IMR-90 (cell line): ENCODE results near the gene KLHL3. TPM values are rescaled to one million over a fixed set of nuclear protein-coding genes. Genes with fewer than 3 reads are reported as not detected.

ENCODE experiments used
- ATAC-seq: fragments of 200-7000 bp; cut with Tn5 transposase; 2 replicates; pipeline ENCODE4 v1.9.1; 2020; ENCODE audit warnings: low read depth, mild to moderate bottlenecking, moderate library complexity
- BruUV-seq: library from RNA; stranded (reverse); fragments of 400-500 nt; replicated peaks from 2 replicates; lab custom pipeline; 2021; lab: Mats Ljungman, UMichigan
- CTCF ChIA-PET: fragments of 300-600 bp; formaldehyde crosslinking; extraction: SDS; loops from one replicate; lab custom pipeline; 2021; ENCODE audit warnings: antibody characterized with exemption; lab: Yijun Ruan, JAX
- POLR2A ChIA-PET: fragments of 300-600 bp; sonication (Branson Sonifier 250); formaldehyde crosslinking; loops from one replicate; lab custom pipeline; 2022; ENCODE audit warnings: antibody characterized with exemption; ENCODE audit not compliant: unreplicated experiment; lab: Charles Lee
- DNase-seq: peaks from one replicate; pipeline ENCODE4 v3.0.0; 2013
- H2AFZ ChIP-seq: replicated peaks from 2 replicates; pipeline ENCODE3; 2013; ENCODE audit warnings: low read length, mild to moderate bottlenecking; ENCODE audit not compliant: poor library complexity
- H2AK5ac ChIP-seq: 2 replicates; pipeline ENCODE4 v1.6.1; 2013; ENCODE audit warnings: low read depth, low read length, inconsistent platforms
- H2AK9ac ChIP-seq: replicated peaks from 2 replicates; pipeline ENCODE3; 2013; ENCODE audit warnings: mild to moderate bottlenecking, low read depth, low read length, moderate library complexity; ENCODE audit not compliant: poor library complexity
- H2BK120ac ChIP-seq: 2 replicates; pipeline ENCODE4 v1.6.1; 2013; ENCODE audit warnings: low read depth, low read length, inconsistent platforms
- H2BK15ac ChIP-seq: 3 replicates; pipeline ENCODE4 v1.6.1; 2013; ENCODE audit warnings: low read depth, low read length, inconsistent platforms
- H2BK20ac ChIP-seq: 2 replicates; pipeline ENCODE4 v1.6.1; 2013; ENCODE audit warnings: low read depth, mild to moderate bottlenecking, inconsistent platforms, low read length, moderate library complexity
- H2BK5ac ChIP-seq: 2 replicates; pipeline ENCODE4 v1.6.1; 2013; ENCODE audit warnings: mild to moderate bottlenecking, low read depth, low read length, inconsistent platforms; ENCODE audit not compliant: poor library complexity, severe bottlenecking
- H3K14ac ChIP-seq: replicated peaks from 2 replicates; pipeline ENCODE4 v1.6.1; 2013; ENCODE audit warnings: low read depth, low read length, inconsistent platforms
- H3K18ac ChIP-seq: 2 replicates; pipeline ENCODE4 v1.6.1; 2013; ENCODE audit warnings: low read depth, low read length, control low read depth
- H3K23ac ChIP-seq: 2 replicates; pipeline ENCODE4 v1.6.1; 2013; ENCODE audit warnings: low read depth, low read length, inconsistent platforms
- H3K27ac ChIP-seq: 2 replicates; pipeline ENCODE4 v1.5.1; 2013; ENCODE audit warnings: mild to moderate bottlenecking, control low read depth, low read length; ENCODE audit not compliant: insufficient read depth
- H3K27me3 ChIP-seq: 2 replicates; pipeline ENCODE4 v1.6.1; 2013; ENCODE audit warnings: low read length; ENCODE audit not compliant: control insufficient read depth, insufficient read depth
- H3K36me3 ChIP-seq: 2 replicates; pipeline ENCODE4 v1.6.1; 2013; ENCODE audit warnings: low read length, mixed read lengths; ENCODE audit not compliant: control insufficient read depth, insufficient read depth
- H3K4ac ChIP-seq: 2 replicates; pipeline ENCODE4 v1.6.1; 2013; ENCODE audit warnings: low read depth, low read length, inconsistent platforms
- H3K4me1 ChIP-seq: 2 replicates; pipeline ENCODE4 v1.6.1; 2013; ENCODE audit warnings: low read length, mixed read lengths; ENCODE audit not compliant: control insufficient read depth, insufficient read depth
- H3K4me2 ChIP-seq: 2 replicates; pipeline ENCODE4 v1.6.1; 2013; ENCODE audit warnings: low read depth, mild to moderate bottlenecking, control low read depth, low read length, moderate library complexity
- H3K4me3 ChIP-seq: 2 replicates; pipeline ENCODE4 v1.5.1; 2013; ENCODE audit warnings: low read depth, mild to moderate bottlenecking, control low read depth, low read length, moderate library complexity; ENCODE audit not compliant: insufficient read depth
- H3K56ac ChIP-seq: 2 replicates; pipeline ENCODE4 v1.6.1; 2013; ENCODE audit warnings: low read length, inconsistent platforms; ENCODE audit not compliant: insufficient read depth; ENCODE audit errors: extremely low read depth
- H3K79me1 ChIP-seq, 2 experiments: 2 replicates each; pipeline ENCODE4 v1.6.1; 2013; ENCODE audit warnings: low read length in 2 of 2, inconsistent platforms in 1 of 2, low read depth in 1 of 2
- H3K9ac ChIP-seq: 2 replicates; pipeline ENCODE4 v1.6.1; 2013; ENCODE audit warnings: low read depth, low read length, control low read depth
- H3K9me1 ChIP-seq: 2 replicates; pipeline ENCODE4 v1.6.1; 2013; ENCODE audit warnings: low read length, inconsistent platforms; ENCODE audit not compliant: insufficient read depth
- H3K9me3 ChIP-seq: 2 replicates; pipeline ENCODE4 v1.6.1; 2013; ENCODE audit warnings: low read length; ENCODE audit not compliant: control insufficient read depth, insufficient read depth
- H4K20me1 ChIP-seq: 2 replicates; pipeline ENCODE4 v1.6.1; 2013; ENCODE audit warnings: low read length, inconsistent platforms; ENCODE audit not compliant: insufficient read depth
- H4K5ac ChIP-seq: 2 replicates; pipeline ENCODE4 v1.6.1; 2013; ENCODE audit warnings: mild to moderate bottlenecking, low read depth, low read length, control low read depth
- H4K8ac ChIP-seq, 2 experiments: 2 replicates each; pipeline ENCODE4 v1.6.1; 2013; ENCODE audit warnings: low read depth in 2 of 2, low read length in 2 of 2, control low read depth in 1 of 2, inconsistent platforms in 1 of 2
- H4K91ac ChIP-seq: 2 replicates; pipeline ENCODE4 v1.6.1; 2013; ENCODE audit warnings: low read depth, low read length, inconsistent platforms; ENCODE audit not compliant: insufficient read depth
- BHLHE40 ChIP-seq: fragments of 150-350 bp; IDR thresholded peaks from 2 replicates; pipeline ENCODE4 v1.6.1; 2016; ENCODE audit warnings: mild to moderate bottlenecking, low read depth, low read length
- CEBPB ChIP-seq: IDR thresholded peaks from 2 replicates; pipeline ENCODE4 v1.6.1; 2012; ENCODE audit warnings: low read depth, low read length, improper control_type of control experiment
- FOS ChIP-seq: fragments of 150-350 bp; IDR thresholded peaks from 2 replicates; pipeline ENCODE4 v1.6.1; 2016; ENCODE audit warnings: low read depth, low read length
- MAZ ChIP-seq: IDR thresholded peaks from 2 replicates; pipeline ENCODE4 v1.6.1; 2012; ENCODE audit warnings: low read depth, mild to moderate bottlenecking, low read length, improper control_type of control experiment, moderate library complexity, borderline replicate concordance
- NFE2L2 ChIP-seq: fragments of 150-350 bp; IDR thresholded peaks from 2 replicates; pipeline ENCODE4 v1.6.1; 2016; ENCODE audit warnings: low read depth, mild to moderate bottlenecking, low read length
- RAD21 ChIP-seq: IDR thresholded peaks from 2 replicates; pipeline ENCODE4 v1.6.1; 2012; ENCODE audit warnings: low read length, improper control_type of control experiment
- RFX5 ChIP-seq: IDR thresholded peaks from 2 replicates; pipeline ENCODE4 v1.8.0; 2012; ENCODE audit warnings: low read depth, mild to moderate bottlenecking, low read length, moderate library complexity
- WGBS, 2 experiments: methylation state at CpG; one replicate each; pipeline versions ENCODE4 v1.1.5 to v1.1.7; 2013; ENCODE audit warnings: missing lambda C conversion rate in 2 of 2; ENCODE audit not compliant: insufficient read length in 1 of 2; ENCODE audit errors: extremely low coverage in 2 of 2; 5-methylcytosine and 5-hydroxymethylcytosine counted together
- dilution Hi-C: fragments of 300-500 bp; cut with HindIII; formaldehyde crosslinking; loops from one replicate; pipeline ENCODE4 v1.14.3; 2018; ENCODE audit warnings: low sequenced_read_pairs; ENCODE audit not compliant: unreplicated experiment
- in situ Hi-C: fragments of 300-500 bp; cut with MboI; formaldehyde crosslinking; loops from 3 replicates; pipeline ENCODE4 v1.14.3; 2019; ENCODE audit warnings: low sequenced_read_pairs, inconsistent platforms, mixed read lengths
- intact Hi-C: fragments of 100-400 bp; cut with micrococcal nuclease; formaldehyde crosslinking; loops from 2 replicates; pipeline ENCODE4 v1.10.0; 2022
- polyA plus RNA-seq, 3 experiments: library from polyadenylated mRNA; depleted of rRNA; stranded (reverse); fragments of >200 nt; gene quantifications; 2 replicates each; pipeline ENCODE4 v1.2.3, GENCODE V29; 2012; ENCODE audit warnings: low replicate concordance in 1 of 3
- total RNA-seq: library from RNA; depleted of rRNA; stranded (reverse); fragments of >200 nt; gene quantifications from 2 replicates; pipeline ENCODE4 v1.2.3, GENCODE V29; 2012

The KLHL3 gene
- total and polyA plus RNA-seq, 2 of the 4 experiments (the other 2 are of a cell fraction) = 2.3 to 4.1 TPM

DNA sequence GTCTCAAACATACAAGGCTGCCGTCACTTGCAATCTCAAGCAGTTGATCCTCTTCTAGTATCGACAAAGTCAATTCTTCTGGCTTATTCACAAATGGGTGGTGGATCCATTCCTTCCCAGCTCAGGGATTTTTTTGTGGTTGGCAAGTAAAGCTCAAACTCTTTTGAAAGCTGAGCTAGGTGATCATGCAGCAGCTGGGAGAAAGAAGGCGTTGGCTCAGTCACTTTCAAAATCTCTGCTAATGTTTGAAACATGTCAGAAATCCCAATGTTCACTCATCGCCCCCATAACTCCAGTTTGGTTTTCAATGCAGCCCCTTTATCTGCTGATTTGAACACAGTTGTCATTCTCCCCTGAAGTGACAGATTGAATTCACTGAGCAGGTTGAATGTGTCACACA, 22.2 kb upstream of the KLHL3 start:
- Histone ChIP-seq H3K4me3 (no peak overlapping the region), H3K4ac (no peak overlapping the region), H3K36me3 (no peaks in the 10 kb centered on the region), H4K8ac (no peak overlapping the region), H3K79me1 (peaks cover 0 to 4% of the 10 kb centered on the region in 2 experiments; a peak in 1 of 4 replicates), H3K9me1 (peaks cover 3% of the 10 kb centered on the region; the same call in 1 of the 2 replicates), H2BK5ac (no peak overlapping the region), H2AK9ac (no peak overlapping the region), H4K91ac (no peak overlapping the region), H4K5ac (no peak overlapping the region), H3K23ac (no peak overlapping the region), H3K27ac (no peak overlapping the region), H2BK20ac (no peak overlapping the region), H3K56ac (no peak overlapping the region), H2AK5ac (no peak overlapping the region), H3K4me1 (0 out of 2 replicates have a peak, but pooled peaks cover 2% of the 10 kb centered on the region), H2BK120ac (no peak overlapping the region), H4K20me1 (peaks cover 9% of the 10 kb centered on the region; the same call in 1 of the 2 replicates), H3K18ac (no peak overlapping the region), H2AFZ (no peak overlapping the region), H3K9me3 (no peaks in the 10 kb centered on the region), H3K9ac (no peak overlapping the region), H2BK15ac (no peak overlapping the region), H3K27me3 (no peaks in the 10 kb centered on the region), H3K14ac (no peak overlapping the region), H3K4me2 (no peak overlapping the region)
- dilution Hi-C loops = no loop called here
- intact Hi-C loops = no loop called here
- TF ChIP-seq BHLHE40 (no peak), CEBPB (no peak), NFE2L2 (no peak), RFX5 (no peak), RAD21 (no peak), FOS (no peak), MAZ (no peak)
- no peak for ATAC-seq
- ChIA-PET CTCF (no interaction called here), POLR2A (no interaction called here)
- no TSS peak for BruUV-seq
- in situ Hi-C loops = loop anchor here (10.0 kb wide), 1 partner anchor 277 kb away; the partner anchor contains the start of gene FAM13B
- DNase-seq = no peak
- WGBS, 2 experiments = no CpG with 5 or more reads among the region's 4 CpGs
